K562 (cell line): ENCODE measurements around the gene SORCS2.

Source experiments
- CTCF ChIP-seq, 3 experiments: IDR thresholded peaks in 2 of 3; conservative IDR thresholded peaks in 1 of 3; 2 replicates each; pipeline ENCODE4 v1.5.1; 2011 to 2012; ENCODE audit warnings: low read length in 3 of 3, mild to moderate bottlenecking in 3 of 3, control low read depth in 2 of 3, improper control_type of control experiment in 1 of 3, inconsistent platforms in 1 of 3, low read depth in 1 of 3, mixed read lengths in 1 of 3, moderate library complexity in 1 of 3; ENCODE audit not compliant: insufficient read depth in 2 of 3
- USF2 ChIP-seq: sonication (generic); formaldehyde crosslinking; IDR thresholded peaks from 2 replicates; pipeline ENCODE4 v1.5.0; 2020; ENCODE audit warnings: missing genetic modification reagents

DNA sequence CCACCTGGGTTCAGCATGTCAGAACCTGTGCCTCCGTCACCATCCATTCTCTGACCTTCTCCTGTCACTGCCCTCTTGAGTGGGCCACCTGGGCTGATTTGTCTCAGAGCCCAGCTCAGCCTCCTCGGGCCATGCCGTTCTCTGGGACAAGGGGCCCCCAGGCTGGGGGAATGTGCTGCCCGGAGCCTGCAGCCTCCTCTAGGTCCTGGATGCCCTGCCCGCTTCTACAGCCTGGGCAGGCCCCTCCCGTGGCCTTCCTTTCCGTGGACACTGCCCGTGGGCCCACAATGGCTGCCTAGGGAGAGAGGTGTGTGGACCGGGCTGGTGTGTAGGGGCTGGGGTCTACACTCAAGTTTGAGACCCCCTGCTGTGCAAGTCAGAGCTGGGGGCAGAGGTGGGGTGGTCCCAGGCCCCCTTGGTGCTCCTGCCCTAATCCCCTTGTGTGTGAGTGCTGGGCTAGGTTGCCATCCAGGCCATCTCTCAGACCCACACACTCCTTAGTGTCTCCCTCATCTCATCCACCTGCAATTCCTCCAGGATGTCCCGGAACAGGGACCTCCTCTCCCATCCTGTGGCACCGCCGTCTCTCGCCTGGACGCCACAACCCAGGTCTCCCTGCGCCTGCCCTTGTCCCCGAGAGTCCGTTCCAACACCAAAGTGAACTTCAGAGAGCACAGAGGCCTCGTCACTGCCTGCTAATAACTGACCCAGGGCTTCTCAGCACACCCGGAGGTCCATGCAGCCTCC is 230.0 kb downstream of the SORCS2 start:
- TF ChIP-seq CTCF (IDR thresholded peaks at IDR 0.05 in 2 of 3, conservative IDR thresholded peaks at IDR 0.05 in 1 of 3; ENCODE audit: insufficient read depth in 2 of 3, low read depth in 1 of 3, low read length in 3 of 3) (no peak), USF2 (CRISPR knock-in tag) (no peak)
